IMR-90 (cell line): Measurements from ENCODE around the gene ANKHD1. TPM values are rescaled to one million over a fixed set of nuclear protein-coding genes. Genes with fewer than 3 reads are reported as not detected.

Experiments used
- ATAC-seq: fragments of 200-7000 bp; cut with Tn5 transposase; 2 replicates; pipeline ENCODE4 v1.9.1; 2020; ENCODE audit warnings: low read depth, mild to moderate bottlenecking, moderate library complexity
- BruUV-seq: library from RNA; stranded (reverse); fragments of 400-500 nt; replicated peaks from 2 replicates; lab custom pipeline; 2021; lab: Mats Ljungman, UMichigan
- CTCF ChIA-PET: fragments of 300-600 bp; formaldehyde crosslinking; extraction: SDS; loops from one replicate; lab custom pipeline; 2021; ENCODE audit warnings: antibody characterized with exemption; lab: Yijun Ruan, JAX
- POLR2A ChIA-PET: fragments of 300-600 bp; sonication (Branson Sonifier 250); formaldehyde crosslinking; loops from one replicate; lab custom pipeline; 2022; ENCODE audit warnings: antibody characterized with exemption; ENCODE audit not compliant: unreplicated experiment; lab: Charles Lee
- DNase-seq: peaks from one replicate; pipeline ENCODE4 v3.0.0; 2013
- H2AFZ ChIP-seq: replicated peaks from 2 replicates; pipeline ENCODE3; 2013; ENCODE audit warnings: low read length, mild to moderate bottlenecking; ENCODE audit not compliant: poor library complexity
- H2AK5ac ChIP-seq: 2 replicates; pipeline ENCODE4 v1.6.1; 2013; ENCODE audit warnings: low read depth, low read length, inconsistent platforms
- H2AK9ac ChIP-seq: replicated peaks from 2 replicates; pipeline ENCODE3; 2013; ENCODE audit warnings: mild to moderate bottlenecking, low read depth, low read length, moderate library complexity; ENCODE audit not compliant: poor library complexity
- H2BK120ac ChIP-seq: 2 replicates; pipeline ENCODE4 v1.6.1; 2013; ENCODE audit warnings: low read depth, low read length, inconsistent platforms
- H2BK15ac ChIP-seq: 3 replicates; pipeline ENCODE4 v1.6.1; 2013; ENCODE audit warnings: low read depth, low read length, inconsistent platforms
- H2BK20ac ChIP-seq: 2 replicates; pipeline ENCODE4 v1.6.1; 2013; ENCODE audit warnings: low read depth, mild to moderate bottlenecking, inconsistent platforms, low read length, moderate library complexity
- H2BK5ac ChIP-seq: 2 replicates; pipeline ENCODE4 v1.6.1; 2013; ENCODE audit warnings: mild to moderate bottlenecking, low read depth, low read length, inconsistent platforms; ENCODE audit not compliant: poor library complexity, severe bottlenecking
- H3K14ac ChIP-seq: replicated peaks from 2 replicates; pipeline ENCODE4 v1.6.1; 2013; ENCODE audit warnings: low read depth, low read length, inconsistent platforms
- H3K18ac ChIP-seq: 2 replicates; pipeline ENCODE4 v1.6.1; 2013; ENCODE audit warnings: low read depth, low read length, control low read depth
- H3K23ac ChIP-seq: 2 replicates; pipeline ENCODE4 v1.6.1; 2013; ENCODE audit warnings: low read depth, low read length, inconsistent platforms
- H3K27ac ChIP-seq: 2 replicates; pipeline ENCODE4 v1.5.1; 2013; ENCODE audit warnings: mild to moderate bottlenecking, control low read depth, low read length; ENCODE audit not compliant: insufficient read depth
- H3K27me3 ChIP-seq: 2 replicates; pipeline ENCODE4 v1.6.1; 2013; ENCODE audit warnings: low read length; ENCODE audit not compliant: control insufficient read depth, insufficient read depth
- H3K36me3 ChIP-seq: 2 replicates; pipeline ENCODE4 v1.6.1; 2013; ENCODE audit warnings: low read length, mixed read lengths; ENCODE audit not compliant: control insufficient read depth, insufficient read depth
- H3K4ac ChIP-seq: 2 replicates; pipeline ENCODE4 v1.6.1; 2013; ENCODE audit warnings: low read depth, low read length, inconsistent platforms
- H3K4me1 ChIP-seq: 2 replicates; pipeline ENCODE4 v1.6.1; 2013; ENCODE audit warnings: low read length, mixed read lengths; ENCODE audit not compliant: control insufficient read depth, insufficient read depth
- H3K4me2 ChIP-seq: 2 replicates; pipeline ENCODE4 v1.6.1; 2013; ENCODE audit warnings: low read depth, mild to moderate bottlenecking, control low read depth, low read length, moderate library complexity
- H3K4me3 ChIP-seq: 2 replicates; pipeline ENCODE4 v1.5.1; 2013; ENCODE audit warnings: low read depth, mild to moderate bottlenecking, control low read depth, low read length, moderate library complexity; ENCODE audit not compliant: insufficient read depth
- H3K56ac ChIP-seq: 2 replicates; pipeline ENCODE4 v1.6.1; 2013; ENCODE audit warnings: low read length, inconsistent platforms; ENCODE audit not compliant: insufficient read depth; ENCODE audit errors: extremely low read depth
- H3K79me1 ChIP-seq, 2 experiments: 2 replicates each; pipeline ENCODE4 v1.6.1; 2013; ENCODE audit warnings: low read length in 2 of 2, inconsistent platforms in 1 of 2, low read depth in 1 of 2
- H3K9ac ChIP-seq: 2 replicates; pipeline ENCODE4 v1.6.1; 2013; ENCODE audit warnings: low read depth, low read length, control low read depth
- H3K9me1 ChIP-seq: 2 replicates; pipeline ENCODE4 v1.6.1; 2013; ENCODE audit warnings: low read length, inconsistent platforms; ENCODE audit not compliant: insufficient read depth
- H3K9me3 ChIP-seq: 2 replicates; pipeline ENCODE4 v1.6.1; 2013; ENCODE audit warnings: low read length; ENCODE audit not compliant: control insufficient read depth, insufficient read depth
- H4K20me1 ChIP-seq: 2 replicates; pipeline ENCODE4 v1.6.1; 2013; ENCODE audit warnings: low read length, inconsistent platforms; ENCODE audit not compliant: insufficient read depth
- H4K5ac ChIP-seq: 2 replicates; pipeline ENCODE4 v1.6.1; 2013; ENCODE audit warnings: mild to moderate bottlenecking, low read depth, low read length, control low read depth
- H4K8ac ChIP-seq, 2 experiments: 2 replicates each; pipeline ENCODE4 v1.6.1; 2013; ENCODE audit warnings: low read depth in 2 of 2, low read length in 2 of 2, control low read depth in 1 of 2, inconsistent platforms in 1 of 2
- H4K91ac ChIP-seq: 2 replicates; pipeline ENCODE4 v1.6.1; 2013; ENCODE audit warnings: low read depth, low read length, inconsistent platforms; ENCODE audit not compliant: insufficient read depth
- CEBPB ChIP-seq: IDR thresholded peaks from 2 replicates; pipeline ENCODE4 v1.6.1; 2012; ENCODE audit warnings: low read depth, low read length, improper control_type of control experiment
- RAD21 ChIP-seq: IDR thresholded peaks from 2 replicates; pipeline ENCODE4 v1.6.1; 2012; ENCODE audit warnings: low read length, improper control_type of control experiment
- WGBS, 2 experiments: methylation state at CpG; one replicate each; pipeline versions ENCODE4 v1.1.5 to v1.1.7; 2013; ENCODE audit warnings: missing lambda C conversion rate in 2 of 2; ENCODE audit not compliant: insufficient read length in 1 of 2; ENCODE audit errors: extremely low coverage in 2 of 2; 5-methylcytosine and 5-hydroxymethylcytosine counted together
- dilution Hi-C: fragments of 300-500 bp; cut with HindIII; formaldehyde crosslinking; loops from one replicate; pipeline ENCODE4 v1.14.3; 2018; ENCODE audit warnings: low sequenced_read_pairs; ENCODE audit not compliant: unreplicated experiment
- in situ Hi-C: fragments of 300-500 bp; cut with MboI; formaldehyde crosslinking; loops from 3 replicates; pipeline ENCODE4 v1.14.3; 2019; ENCODE audit warnings: low sequenced_read_pairs, inconsistent platforms, mixed read lengths
- intact Hi-C: fragments of 100-400 bp; cut with micrococcal nuclease; formaldehyde crosslinking; loops from 2 replicates; pipeline ENCODE4 v1.10.0; 2022
- polyA plus RNA-seq, 3 experiments: library from polyadenylated mRNA; depleted of rRNA; stranded (reverse); fragments of >200 nt; gene quantifications; 2 replicates each; pipeline ENCODE4 v1.2.3, GENCODE V29; 2012; ENCODE audit warnings: low replicate concordance in 1 of 3
- total RNA-seq: library from RNA; depleted of rRNA; stranded (reverse); fragments of >200 nt; gene quantifications from 2 replicates; pipeline ENCODE4 v1.2.3, GENCODE V29; 2012

Gene ANKHD1
- total and polyA plus RNA-seq, 2 of the 4 experiments (the other 2 are of a cell fraction) = 32.1 to 36.7 TPM

DNA sequence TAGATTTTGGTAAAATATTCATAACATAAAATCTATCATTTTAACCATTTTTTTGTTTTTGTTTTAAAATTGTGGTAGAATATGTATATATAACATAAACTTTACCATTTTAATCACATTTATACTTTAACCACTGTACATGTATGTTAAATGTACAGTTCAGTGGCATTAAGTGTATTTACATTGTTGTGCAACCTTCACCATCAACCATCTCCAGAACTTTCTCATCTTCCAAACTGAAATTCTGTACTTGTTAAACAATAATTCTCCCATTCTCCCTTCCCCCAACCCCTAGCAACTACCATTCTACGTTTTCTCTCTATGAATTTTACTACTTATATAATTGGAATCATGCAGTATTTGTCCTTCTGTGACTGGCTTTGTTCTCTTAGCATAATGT lies 11.6 kb downstream of the ANKHD1 start:
- Histone ChIP-seq H3K4me2 (no peak overlapping the region), H4K8ac (no peak overlapping the region), H2AFZ (no peak overlapping the region), H3K4me1 (peaks cover 3% of the 10 kb centered on the region), H4K5ac (no peak overlapping the region), H3K23ac (no peak overlapping the region), H3K27me3 (no peaks in the 10 kb centered on the region), H4K20me1 (peaks cover 26% of the 10 kb centered on the region), H2BK5ac (no peak overlapping the region), H2AK9ac (no peak overlapping the region), H2BK20ac (no peak overlapping the region), H3K9ac (no peak overlapping the region), H2BK15ac (no peak overlapping the region), H4K91ac (no peak overlapping the region), H2AK5ac (no peak overlapping the region), H3K27ac (no peak overlapping the region), H3K9me3 (no peaks in the 10 kb centered on the region), H3K79me1 (peaks cover 10 to 27% of the 10 kb centered on the region in 2 experiments), H3K4ac (no peak overlapping the region), H2BK120ac (no peak overlapping the region), H3K56ac (no peak overlapping the region), H3K14ac (no peak overlapping the region), H3K36me3 (no peaks in the 10 kb centered on the region), H3K9me1 (no peaks in the 10 kb centered on the region), H3K18ac (no peak overlapping the region), H3K4me3 (no peak overlapping the region)
- ChIA-PET CTCF (no interaction called here), POLR2A (no interaction called here)
- in situ Hi-C loops = no loop called here
- dilution Hi-C loops = no loop called here
- TF ChIP-seq RAD21 (no peak), CEBPB (peak; percentile 49)
- whole genome bisulfite sequencing, 2 experiments = 100% methylated on average over 1 of the region's 1 CpG; no CpG with 5 or more reads in 1 of the 2 experiments
- intact Hi-C loops = no loop called here
- DNase-seq (no peak), ATAC-seq (no peak)
- BruUV-seq = no TSS peak
